Gastroesophageal sphincter (tissue), 3 donors: ENCODE measurements around the gene SHTN1.

Source experiments
- CTCF ChIP-seq, 4 experiments: fragments of 200-600 bp in 2 of 4; fragments of 450-650 bp in 2 of 4; sonication (generic) in 1 of 4; IDR thresholded peaks; one replicate each; pipeline ENCODE4 v1.5.1; 2017 to 2019; ENCODE audit warnings: antibody characterized with exemption in 4 of 4, mild to moderate bottlenecking in 2 of 4, moderate library complexity in 2 of 4
- EP300 ChIP-seq: sonication (generic); formaldehyde crosslinking; IDR thresholded peaks from one replicate; pipeline ENCODE4 v1.6.1; 2017; ENCODE audit warnings: antibody characterized with exemption, mild to moderate bottlenecking
- POLR2AphosphoS5 ChIP-seq: sonication (generic); formaldehyde crosslinking; IDR thresholded peaks from one replicate; pipeline ENCODE4 v1.6.1; 2017; ENCODE audit warnings: antibody characterized with exemption

GRCh38 chr10:116912162-116912561 is 92.8 kb downstream of the SHTN1 start:
- TF ChIP-seq EP300 (no peak), CTCF (IDR thresholded peaks at IDR 0.05) (no peak), POLR2AphosphoS5 (no peak)
